Fibroblast of upper back skin (primary cell): ENCODE measurements around the gene SLC24A4.

Source experiments
- DNase-seq: peaks from one replicate; pipeline ENCODE4 v3.0.0-alpha.2; 2013

Gene SLC24A4

GRCh38 chr14:92440345-92441003, 117.5 kb downstream of the SLC24A4 start:
- DNase-seq = no peak

GRCh38 chr14:92441751-92442504, 119.0 kb downstream of the SLC24A4 start:
- no peak for DNase-seq

- no peak for DNase-seq
Measured at GRCh38 chr14:92443167-92443566, 120.2 kb downstream of the SLC24A4 start.

- DNase-seq = no peak
Measured at GRCh38 chr14:92443741-92444140, 120.8 kb downstream of the SLC24A4 start.

- DNase-seq = no peak
Measured at GRCh38 chr14:92446771-92447170, 123.8 kb downstream of the SLC24A4 start.

- DNase-seq = no peak
Measured at GRCh38 chr14:92447416-92448197, 124.6 kb downstream of the SLC24A4 start.

- no peak for DNase-seq
Measured at GRCh38 chr14:92448786-92449185, 125.8 kb downstream of the SLC24A4 start.

- no peak for DNase-seq
Measured at GRCh38 chr14:92449404-92450181, 126.6 kb downstream of the SLC24A4 start.

GRCh38 chr14:92450351-92451070, 127.5 kb downstream of the SLC24A4 start:
- DNase-seq = no peak

GRCh38 chr14:92451245-92451644, 128.3 kb downstream of the SLC24A4 start:
- no peak for DNase-seq

GRCh38 chr14:92451755-92452154, 128.8 kb downstream of the SLC24A4 start:
- DNase-seq = no peak

GRCh38 chr14:92452471-92452870, 129.5 kb downstream of the SLC24A4 start:
- no peak for DNase-seq

- no peak for DNase-seq
Measured at GRCh38 chr14:92453691-92454090, 130.7 kb downstream of the SLC24A4 start.

GRCh38 chr14:92455231-92455630, 132.3 kb downstream of the SLC24A4 start:
- no peak for DNase-seq

GRCh38 chr14:92456215-92457015, 133.4 kb downstream of the SLC24A4 start:
- DNase-seq = peak; percentile 59

GRCh38 chr14:92457016-92457565, 134.1 kb downstream of the SLC24A4 start:
- no peak for DNase-seq

- DNase-seq = no peak
Measured at GRCh38 chr14:92458136-92459029, 135.4 kb downstream of the SLC24A4 start.

GRCh38 chr14:92459030-92459949, 136.3 kb downstream of the SLC24A4 start:
- peak; percentile 28 for DNase-seq

GRCh38 chr14:92459950-92460421, 137.0 kb downstream of the SLC24A4 start:
- no peak for DNase-seq
